GM12873 (cell line): Measurements from ENCODE around the gene ITGA7.

Experiments
- TF ChIP-seq, protein P1 (sequence below): IDR thresholded peaks from 2 replicates; pipeline ENCODE4 v1.5.1; 2012; ENCODE audit warnings: low read depth, mild to moderate bottlenecking, moderate library complexity, low read length, control low read depth; ENCODE audit not compliant: insufficient read depth; ENCODE audit errors: missing control alignments

ITGA7 gene

DNA sequence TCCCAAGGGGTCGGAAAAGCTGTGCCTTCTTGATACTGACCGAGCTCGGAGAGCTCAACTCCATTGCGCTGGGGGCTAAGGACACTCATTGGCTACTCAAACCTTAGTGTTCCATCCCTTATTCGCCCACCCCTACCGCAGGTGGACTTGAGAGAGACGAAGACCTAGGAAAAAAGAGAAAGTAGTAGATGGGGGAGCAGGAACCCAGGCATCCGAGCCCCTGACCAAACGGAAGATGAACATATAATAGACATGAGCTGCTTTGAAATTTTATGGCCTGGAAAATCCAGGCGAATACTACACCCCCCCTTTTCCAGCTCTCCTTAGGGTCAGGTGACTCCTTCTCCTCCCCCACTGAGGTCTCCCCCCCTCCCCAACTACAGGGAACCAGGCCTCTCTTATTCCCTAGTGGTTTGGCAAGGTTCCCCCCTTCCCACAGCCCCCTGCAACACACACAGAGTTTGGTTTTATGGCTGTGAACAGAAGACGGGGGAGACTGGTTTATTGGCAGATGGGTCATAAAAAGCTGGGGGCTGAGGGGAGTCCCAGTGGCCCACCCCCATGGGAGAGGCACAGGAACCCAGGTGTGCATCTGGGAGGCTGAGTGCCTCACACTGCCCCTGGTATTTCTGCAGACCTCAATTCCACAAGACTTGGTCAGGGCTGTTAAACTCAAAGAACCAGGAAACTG, 36.8 kb upstream of the ITGA7 start:
- TF ChIP-seq, protein P1, sequence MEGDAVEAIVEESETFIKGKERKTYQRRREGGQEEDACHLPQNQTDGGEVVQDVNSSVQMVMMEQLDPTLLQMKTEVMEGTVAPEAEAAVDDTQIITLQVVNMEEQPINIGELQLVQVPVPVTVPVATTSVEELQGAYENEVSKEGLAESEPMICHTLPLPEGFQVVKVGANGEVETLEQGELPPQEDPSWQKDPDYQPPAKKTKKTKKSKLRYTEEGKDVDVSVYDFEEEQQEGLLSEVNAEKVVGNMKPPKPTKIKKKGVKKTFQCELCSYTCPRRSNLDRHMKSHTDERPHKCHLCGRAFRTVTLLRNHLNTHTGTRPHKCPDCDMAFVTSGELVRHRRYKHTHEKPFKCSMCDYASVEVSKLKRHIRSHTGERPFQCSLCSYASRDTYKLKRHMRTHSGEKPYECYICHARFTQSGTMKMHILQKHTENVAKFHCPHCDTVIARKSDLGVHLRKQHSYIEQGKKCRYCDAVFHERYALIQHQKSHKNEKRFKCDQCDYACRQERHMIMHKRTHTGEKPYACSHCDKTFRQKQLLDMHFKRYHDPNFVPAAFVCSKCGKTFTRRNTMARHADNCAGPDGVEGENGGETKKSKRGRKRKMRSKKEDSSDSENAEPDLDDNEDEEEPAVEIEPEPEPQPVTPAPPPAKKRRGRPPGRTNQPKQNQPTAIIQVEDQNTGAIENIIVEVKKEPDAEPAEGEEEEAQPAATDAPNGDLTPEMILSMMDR, result no peak

DNA sequence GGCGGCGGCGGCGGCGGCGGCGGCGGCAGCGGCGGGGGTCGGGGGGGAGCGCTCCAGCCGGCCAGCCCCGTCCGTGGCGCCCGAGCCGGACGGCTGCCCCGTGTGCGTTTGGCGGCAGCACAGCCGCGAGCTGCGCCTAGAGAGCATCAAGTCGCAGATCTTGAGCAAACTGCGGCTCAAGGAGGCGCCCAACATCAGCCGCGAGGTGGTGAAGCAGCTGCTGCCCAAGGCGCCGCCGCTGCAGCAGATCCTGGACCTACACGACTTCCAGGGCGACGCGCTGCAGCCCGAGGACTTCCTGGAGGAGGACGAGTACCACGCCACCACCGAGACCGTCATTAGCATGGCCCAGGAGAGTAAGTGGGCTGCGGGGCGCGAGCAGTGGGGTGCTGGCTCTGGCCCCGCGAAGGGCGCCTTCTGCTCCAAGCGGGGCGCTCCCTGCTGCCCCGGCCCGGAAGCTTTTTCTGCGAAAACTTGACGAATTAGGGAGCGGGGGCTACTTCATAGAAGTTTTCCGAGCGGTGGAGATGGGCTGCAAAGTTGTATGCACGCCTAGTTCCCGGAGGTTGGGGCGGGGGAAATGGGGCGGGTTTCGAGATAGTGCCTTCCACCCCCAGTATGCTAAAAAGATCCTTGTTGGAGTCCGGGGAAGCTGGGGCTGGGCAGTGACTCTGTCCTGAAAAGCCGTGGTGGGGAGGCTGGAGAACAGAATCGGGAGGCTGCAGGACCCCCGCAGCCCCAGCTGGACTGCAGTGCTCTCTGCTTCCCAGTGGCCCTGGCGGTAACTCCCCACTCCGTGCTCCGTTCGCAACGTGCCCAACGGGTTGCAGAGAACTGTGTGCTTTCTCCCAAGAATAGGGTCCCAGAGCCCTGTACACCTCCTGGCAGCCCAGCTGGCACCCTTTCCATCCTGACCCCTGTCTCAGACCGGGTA, 36.0 kb upstream of the ITGA7 start:
- TF ChIP-seq, protein P1, result peak; percentile 31

DNA sequence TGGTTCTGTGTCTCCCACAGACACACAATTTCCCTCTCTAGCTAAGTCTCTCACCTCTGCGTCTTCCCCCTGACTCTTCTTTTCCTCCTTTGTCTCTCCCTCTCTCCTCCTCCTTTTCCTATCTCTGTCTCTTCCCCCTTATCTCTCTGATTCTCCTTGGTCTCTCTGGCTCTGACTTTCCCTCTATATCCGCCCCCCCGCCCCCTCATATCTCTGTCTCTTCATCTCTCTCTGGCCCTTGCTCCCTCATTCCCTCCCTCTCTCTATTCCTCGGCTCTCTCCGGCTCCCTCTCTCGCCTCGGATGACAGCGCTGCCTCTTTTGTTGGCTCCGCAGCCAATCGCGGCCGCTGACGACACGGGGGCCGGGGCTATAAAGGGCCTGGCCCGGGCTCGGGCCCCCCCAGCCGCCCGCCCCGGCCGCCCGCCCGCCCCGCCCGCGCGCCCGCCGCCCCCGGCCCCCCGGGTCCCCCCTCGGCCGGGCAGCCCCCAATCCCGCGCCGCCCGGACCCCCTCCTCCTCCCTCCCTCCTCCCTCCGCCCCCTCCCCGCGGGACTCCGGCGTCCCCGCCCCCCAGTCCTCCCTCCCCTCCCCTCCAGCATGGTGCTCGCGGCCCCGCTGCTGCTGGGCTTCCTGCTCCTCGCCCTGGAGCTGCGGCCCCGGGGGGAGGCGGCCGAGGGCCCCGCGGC, 35.2 kb upstream of the ITGA7 start, which contains the start of gene GDF11:
Gene GDF11, plus strand, starts transcription at position 404 of the 687 bp plus-strand sequence. Its CDS starts 195 bp downstream, at position 599.
- TF ChIP-seq, protein P1, result no peak

GRCh38 chr12:55741931-55742680, 34.4 kb upstream of the ITGA7 start:
- TF ChIP-seq, protein P1, result no peak

DNA sequence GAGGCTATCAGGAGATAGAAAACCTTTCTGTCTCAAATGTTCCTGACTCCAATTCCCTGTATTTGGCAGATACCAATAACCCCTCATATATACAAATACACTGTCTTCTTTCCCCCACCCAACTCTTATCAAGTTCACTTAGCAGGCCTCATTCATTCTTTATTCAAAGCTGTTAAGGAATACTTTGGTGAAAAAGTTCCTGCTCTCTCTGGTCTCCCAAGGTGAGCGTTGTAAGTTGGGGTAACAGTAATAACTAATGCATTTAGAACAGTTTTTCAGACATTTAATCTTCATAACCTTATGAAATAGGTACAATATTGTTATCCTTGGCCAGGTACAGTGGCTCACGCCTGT, 31.3 kb upstream of the ITGA7 start:
- TF ChIP-seq, protein P1, result no peak

DNA sequence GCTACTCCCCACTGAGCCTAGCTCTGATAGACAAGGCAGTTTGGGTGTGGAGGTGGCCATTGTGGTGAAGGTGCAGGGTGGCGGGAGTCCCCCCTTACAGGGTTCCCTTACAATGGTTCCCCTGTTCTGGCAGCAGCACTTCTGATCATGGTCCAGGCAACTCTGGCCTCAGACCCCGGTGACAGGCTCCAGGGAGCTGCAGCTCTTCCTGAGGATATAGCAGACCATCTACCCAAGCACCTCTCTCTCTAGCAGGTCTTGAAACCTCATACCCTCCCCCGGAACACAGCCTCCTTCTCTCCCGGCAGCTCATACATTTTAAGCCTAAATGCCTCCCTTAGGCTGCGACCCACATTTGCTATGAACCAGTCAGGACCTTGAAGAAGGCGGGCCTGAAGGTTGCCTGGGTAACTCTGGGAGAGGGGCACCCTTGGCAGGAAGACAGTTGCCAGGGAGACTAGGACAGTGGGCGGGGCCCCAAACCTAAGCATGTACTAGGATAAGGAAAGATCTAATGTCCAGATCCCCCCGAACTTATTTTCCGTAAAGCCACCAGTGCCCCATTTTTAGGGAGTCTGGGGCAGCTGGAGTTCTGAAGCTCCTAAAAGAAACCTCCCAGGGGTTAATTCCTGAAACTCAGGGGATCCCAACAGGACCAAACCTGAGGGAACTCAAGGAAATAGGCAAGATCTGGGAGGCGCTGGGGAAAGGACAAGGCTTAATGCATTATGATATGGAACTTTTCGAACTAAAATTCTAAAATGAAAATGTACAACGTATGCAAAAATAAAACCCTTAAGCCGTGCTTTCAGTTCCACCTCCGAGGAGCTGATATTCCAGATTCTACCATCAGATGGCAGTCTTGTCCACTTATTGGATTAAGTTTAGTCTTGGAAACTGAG, 30.7 kb upstream of the ITGA7 start:
- TF ChIP-seq, protein P1, result peak; percentile 66
